ENCODE results near the gene WWP2.
A peak's percentile ranks its signal among the peaks of the same experiment; 100 is the strongest.
"Not testable (repeated sequence)": the region's sequence is repeated elsewhere in the genome, so short reads cannot be mapped to it uniquely, and the experiment has no call there.

Gene WWP2

DNA sequence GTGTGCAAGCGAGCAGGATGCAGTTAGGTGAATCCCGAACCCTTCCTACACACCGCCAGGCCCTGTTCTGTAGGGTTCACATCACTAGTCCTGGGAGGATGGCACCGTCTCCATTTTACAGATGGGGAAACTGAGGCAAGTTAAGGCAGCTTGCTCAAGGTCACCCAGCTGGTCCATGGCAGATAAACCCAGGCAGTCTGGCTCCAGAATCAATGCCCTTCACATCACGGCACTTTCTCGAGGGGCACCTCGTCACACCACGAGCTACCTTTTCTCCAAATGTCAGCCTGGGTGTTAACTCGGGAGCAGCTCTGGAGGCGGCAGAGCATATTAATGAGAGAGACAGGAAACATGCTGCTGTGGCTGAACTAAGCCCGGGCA lies 16.9 kb upstream of the WWP2 start:
- DNase-seq (ENCODE audit: low read depth in 2 of 3, low spot score in 2 of 3): no peak

DNA sequence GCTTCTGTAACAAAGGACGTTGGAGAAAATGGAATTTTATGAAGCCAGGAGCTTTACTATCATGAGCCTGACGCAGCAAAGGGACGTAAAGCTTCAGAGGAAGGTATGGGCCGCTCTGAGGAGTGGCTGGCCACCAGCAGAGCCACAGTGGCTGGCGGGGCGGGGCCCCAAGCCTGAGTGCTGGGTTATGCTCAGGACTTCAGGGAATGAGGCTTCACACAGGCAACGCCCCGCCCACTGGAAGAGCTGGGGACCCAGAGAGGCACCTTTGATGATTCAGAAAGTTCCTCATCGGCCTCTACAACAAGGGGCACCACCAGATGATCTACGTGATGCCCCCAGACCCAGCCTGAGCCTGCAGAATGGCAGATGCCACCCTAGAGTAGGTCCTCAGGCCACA lies 16.2 kb upstream of the WWP2 start:
- no peak for DNase-seq (ENCODE audit: low read depth in 2 of 3, low spot score in 2 of 3)

DNA sequence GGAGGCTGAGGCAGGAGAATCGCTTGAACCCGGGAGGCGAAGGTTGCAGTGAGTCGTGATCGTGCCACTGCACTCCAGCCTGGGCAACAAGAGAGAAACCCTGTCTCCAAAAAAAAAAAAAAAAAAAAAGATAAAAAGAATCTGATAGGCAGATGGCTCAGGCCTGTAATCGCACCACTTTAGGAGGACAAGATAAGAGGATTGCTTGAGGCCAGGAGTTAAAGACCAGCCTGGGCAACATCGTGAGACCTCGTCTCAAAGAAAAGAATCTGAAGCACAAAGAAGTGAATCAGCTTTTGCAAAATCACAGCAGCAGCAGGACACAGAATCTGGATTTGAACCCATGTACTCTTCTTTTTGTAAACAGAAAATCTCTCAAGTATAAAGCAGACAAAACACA lies 15.0 kb upstream of the WWP2 start:
- no peak for DNase-seq (ENCODE audit: low read depth in 2 of 3, low spot score in 2 of 3)

GRCh38 chr16:69748694-69749345 lies 13.3 kb upstream of the WWP2 start:
- no peak for DNase-seq (ENCODE audit: low read depth in 2 of 3, low spot score in 2 of 3)

GRCh38 chr16:69754143-69754468 lies 8.0 kb upstream of the WWP2 start:
- DNase-seq (ENCODE audit: low read depth in 2 of 3, low spot score in 2 of 3): no peak

GRCh38 chr16:69754469-69755310 lies 7.4 kb upstream of the WWP2 start, which contains the start of gene NOB1:
NOB1 (minus strand) TSS chr16:69754926; CDS start chr16:69754910, 16 bp downstream.
- peak; percentile 87 to 95 (median 90) for DNase-seq (ENCODE audit: low read depth in 2 of 3, low spot score in 2 of 3)

DNA sequence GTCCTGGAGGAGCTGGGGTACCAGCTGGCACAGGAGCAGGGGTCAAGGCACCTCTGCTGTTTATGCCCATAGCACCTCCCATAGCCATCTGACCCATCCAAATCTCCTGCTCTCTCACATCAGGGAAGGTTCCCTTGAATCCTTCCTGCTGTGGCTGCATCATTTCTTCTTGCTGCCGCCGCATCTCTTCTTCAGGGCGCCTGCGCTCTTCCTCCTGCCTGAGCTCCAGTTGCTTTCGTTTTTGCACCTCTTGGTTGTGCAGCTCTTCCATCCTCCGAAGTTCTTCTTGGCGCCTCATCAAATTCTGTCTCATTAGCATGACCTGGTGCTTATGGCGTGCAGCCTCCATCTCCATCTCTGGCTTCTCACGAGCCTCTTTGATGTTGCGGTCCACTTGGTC lies 5.4 kb upstream of the WWP2 start:
- no peak for DNase-seq (ENCODE audit: low read depth in 2 of 3, low spot score in 2 of 3)

- DNase-seq (ENCODE audit: low read depth in 2 of 3, low spot score in 2 of 3): not testable (repeated sequence)
Measured at GRCh38 chr16:69757375-69757774, 4.8 kb upstream of the WWP2 start.

DNA sequence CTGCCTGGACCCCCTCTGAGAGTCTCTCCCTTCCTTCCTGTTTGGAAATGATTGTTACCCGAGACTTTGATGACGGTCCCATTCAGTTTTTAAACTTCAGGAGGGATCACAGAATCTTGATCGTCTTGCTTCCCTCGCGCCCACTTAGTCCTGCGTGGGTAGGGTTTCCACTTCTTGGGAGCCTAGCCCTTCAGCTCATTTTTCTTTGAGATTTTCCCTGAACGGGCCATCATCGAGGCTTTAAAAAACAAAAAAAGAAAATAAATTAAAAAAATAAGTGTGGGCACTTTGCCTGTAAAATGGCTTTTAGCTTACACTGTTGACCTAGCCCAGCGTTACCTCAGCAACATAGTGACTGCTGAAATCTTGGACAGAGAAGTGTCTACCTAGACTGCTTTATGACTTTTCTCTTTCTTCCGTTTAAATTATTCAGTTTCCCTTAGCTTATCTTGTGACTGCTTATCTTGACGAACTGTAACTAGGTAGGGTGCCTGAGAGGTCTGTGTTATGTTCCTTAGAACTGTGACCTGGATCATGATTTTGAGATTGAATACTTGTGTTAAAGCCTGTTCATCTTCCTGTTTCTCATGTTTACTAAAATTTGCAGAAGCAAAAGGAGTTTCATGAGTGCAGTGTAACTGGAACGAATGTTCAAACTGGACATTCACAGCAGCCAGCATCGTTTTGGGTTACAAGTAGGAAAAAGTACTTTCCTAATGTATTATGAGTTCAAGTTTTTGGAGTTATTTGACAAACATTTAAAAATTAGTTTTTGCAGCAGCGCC lies 874 bp downstream of the WWP2 start:
- DNase-seq (ENCODE audit: low read depth in 2 of 3, low spot score in 2 of 3): no peak

DNA sequence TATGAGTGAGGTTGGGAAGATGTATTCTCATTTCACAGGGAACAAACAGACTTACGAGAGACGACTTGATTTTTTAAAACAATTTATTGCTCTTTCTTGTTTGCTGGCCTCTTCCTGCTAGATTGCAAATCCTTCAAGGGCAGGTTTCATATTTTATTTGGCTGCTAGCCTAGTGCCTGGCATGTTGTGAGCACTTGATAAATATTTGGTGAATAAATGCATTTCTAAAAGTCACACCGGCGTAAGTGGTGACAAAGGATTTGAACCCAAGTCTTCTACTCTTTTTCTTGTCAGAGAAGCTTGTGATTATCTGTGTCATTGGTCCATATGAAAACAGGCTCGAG lies 1.4 kb downstream of the WWP2 start:
- DNase-seq (ENCODE audit: low read depth in 2 of 3, low spot score in 2 of 3): no peak

DNA sequence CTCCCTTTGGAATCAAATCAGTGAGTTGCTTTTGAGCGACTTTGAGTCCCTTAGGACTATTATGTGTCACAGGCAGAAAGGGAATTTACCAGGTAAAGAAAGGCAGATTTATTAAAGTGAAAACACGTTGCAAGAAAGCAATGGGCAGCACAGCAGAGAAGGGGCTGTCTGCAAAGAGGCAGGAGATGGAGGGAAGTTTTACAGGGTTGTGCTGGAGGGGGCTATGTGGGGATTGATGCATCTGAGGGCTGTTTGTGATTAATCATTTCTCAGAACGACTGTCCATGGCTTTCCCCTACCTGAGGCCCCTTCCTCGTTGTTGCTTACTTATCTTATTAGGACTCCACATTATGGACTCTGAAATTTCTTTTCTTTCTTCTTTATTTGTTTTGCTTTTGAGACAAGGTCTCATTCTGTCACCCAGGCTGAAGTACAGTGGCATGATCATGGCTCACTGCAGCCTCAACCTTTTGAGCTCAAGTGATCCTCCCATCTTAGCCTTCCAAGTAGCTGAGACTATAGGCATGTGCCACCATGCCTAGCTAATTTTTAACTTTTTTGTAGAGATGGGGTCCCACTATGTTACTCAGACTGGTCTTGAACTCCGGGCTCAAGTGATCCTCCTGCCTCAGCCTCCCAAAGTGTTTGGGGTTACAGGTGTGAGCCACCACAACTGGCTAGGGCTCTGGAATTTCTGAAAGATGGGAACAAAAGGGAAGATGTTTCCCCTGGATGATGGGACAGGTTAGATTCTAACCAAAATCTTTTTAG lies 5.5 kb downstream of the WWP2 start:
- DNase-seq (ENCODE audit: low read depth in 2 of 3, low spot score in 2 of 3): no peak

- no peak for DNase-seq (ENCODE audit: low read depth in 2 of 3, low spot score in 2 of 3)
Measured at GRCh38 chr16:69768666-69769065, 6.5 kb downstream of the WWP2 start.

GRCh38 chr16:69769404-69769803 lies 7.3 kb downstream of the WWP2 start:
- DNase-seq (ENCODE audit: low read depth in 2 of 3, low spot score in 2 of 3): no peak

- DNase-seq (ENCODE audit: low read depth in 2 of 3, low spot score in 2 of 3): no peak
Measured at GRCh38 chr16:69771651-69771967, 9.5 kb downstream of the WWP2 start.

DNA sequence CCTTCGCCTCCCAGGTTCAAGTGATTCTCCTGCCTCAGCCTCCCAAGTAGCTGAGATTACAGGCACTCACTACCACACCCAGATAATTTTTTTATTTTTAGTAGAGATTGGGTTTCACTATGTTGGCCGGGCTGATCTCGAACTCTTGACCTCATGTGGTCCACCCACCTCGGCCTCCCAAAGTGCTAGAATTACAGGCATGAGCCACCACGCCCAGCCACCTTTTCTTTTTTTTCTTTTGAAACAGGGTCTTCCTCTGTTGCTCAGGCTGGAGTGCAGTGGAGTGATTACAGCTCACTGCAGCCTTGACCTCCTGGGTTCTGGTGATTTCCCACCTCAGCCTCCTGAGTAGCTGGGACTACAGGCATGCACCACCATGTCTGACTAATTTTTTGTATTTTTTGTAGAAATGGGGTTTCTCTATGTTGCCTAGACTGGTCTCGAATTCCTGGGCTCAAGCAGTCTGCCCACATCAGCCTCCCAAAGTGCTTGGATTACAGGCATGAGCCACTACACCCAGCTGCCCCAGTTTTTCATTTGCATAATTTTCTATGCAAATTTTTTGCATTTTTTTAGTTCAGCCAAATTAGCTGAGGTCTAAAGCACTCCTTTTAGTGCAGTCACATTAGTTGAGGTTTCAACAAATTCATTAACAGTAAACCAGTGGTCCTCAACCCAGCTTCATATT lies 11.3 kb downstream of the WWP2 start:
- DNase-seq (ENCODE audit: low read depth in 2 of 3, low spot score in 2 of 3): no peak

- no peak for DNase-seq (ENCODE audit: low read depth in 2 of 3, low spot score in 2 of 3)
Measured at GRCh38 chr16:69775563-69775962, 13.4 kb downstream of the WWP2 start.

DNA sequence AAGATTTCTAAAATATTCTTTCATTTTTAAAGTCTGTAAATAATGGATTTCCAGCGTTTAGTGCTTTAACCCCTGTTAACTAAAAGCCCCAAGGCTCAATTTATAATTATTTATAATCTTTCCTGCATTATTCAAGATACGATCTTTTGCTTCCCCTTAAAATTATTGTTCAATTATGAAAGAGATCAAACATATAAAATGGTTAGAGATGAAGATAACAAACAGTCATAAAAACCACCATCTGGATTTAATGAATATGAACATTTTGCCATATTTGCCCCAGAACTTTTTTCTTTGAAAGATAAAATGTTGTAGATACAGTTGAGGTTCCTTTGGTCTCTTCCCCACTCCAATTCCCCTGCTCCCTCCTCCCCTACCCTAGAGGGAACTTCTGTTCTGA lies 17.6 kb downstream of the WWP2 start:
- no peak for DNase-seq (ENCODE audit: low read depth in 2 of 3, low spot score in 2 of 3)

GRCh38 chr16:69781118-69781517 lies 19.0 kb downstream of the WWP2 start:
- no peak for DNase-seq (ENCODE audit: low read depth in 2 of 3, low spot score in 2 of 3)

GRCh38 chr16:69784586-69784985 lies 22.5 kb downstream of the WWP2 start:
- DNase-seq (ENCODE audit: low read depth in 2 of 3, low spot score in 2 of 3): no peak

DNA sequence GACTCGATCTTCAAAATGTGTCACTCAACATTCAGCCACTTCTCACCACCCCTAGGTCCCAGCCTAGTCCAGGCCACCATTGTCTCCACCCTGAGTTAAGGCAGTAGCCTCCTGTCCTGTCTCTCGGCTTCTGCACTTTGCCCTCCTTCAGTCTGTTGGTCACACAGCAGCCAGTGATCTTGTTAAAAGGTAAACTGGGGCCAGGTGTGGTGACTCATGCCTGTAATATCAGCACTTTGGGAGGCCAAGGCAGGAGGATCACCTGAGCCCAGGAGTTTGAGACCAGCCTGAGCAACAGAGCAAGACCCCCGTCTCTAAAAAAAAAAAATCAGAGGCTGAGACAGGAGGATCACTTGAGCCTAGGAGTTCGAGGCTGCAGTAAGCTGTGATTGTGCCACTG lies 25.8 kb downstream of the WWP2 start:
- no peak for DNase-seq (ENCODE audit: low read depth in 2 of 3, low spot score in 2 of 3)

GRCh38 chr16:69791391-69791847 lies 29.3 kb downstream of the WWP2 start:
- not testable (repeated sequence) for DNase-seq (ENCODE audit: low read depth in 2 of 3, low spot score in 2 of 3)
